Endothelial cell of umbilical vein (primary cell): ENCODE results near the gene WDR37. TPM values are rescaled to one million over a fixed set of nuclear protein-coding genes. Genes with fewer than 3 reads are reported as not detected.

ENCODE experiments used
- BruUV-seq: library from RNA; stranded (reverse); fragments of 400-500 nt; replicated peaks from 2 replicates; lab custom pipeline; 2021; lab: Mats Ljungman, UMichigan
- CTCF ChIA-PET: fragments of 300-600, 350-600 bp; sonication (Branson Sonifier 250); formaldehyde crosslinking; loops from one replicate; lab custom pipeline; 2021; ENCODE audit warnings: antibody characterized with exemption, inconsistent platforms; lab: Charles Lee
- POLR2A ChIA-PET: fragments of 300-600, 350-600 bp; sonication (Branson Sonifier 250); formaldehyde crosslinking; loops from one replicate; lab custom pipeline; 2021; ENCODE audit warnings: antibody characterized with exemption, inconsistent platforms; lab: Charles Lee
- DNase-seq: peaks from one replicate; pipeline ENCODE4 v3.0.0-alpha.2; 2011; ENCODE audit warnings: low read depth, low spot score
- FAIRE-seq: peaks from 2 replicates; lab custom pipeline; 2011; peaks lifted over from hg19 to GRCh38; lab: Jason Lieb, UNC
- H2AFZ ChIP-seq: 2 replicates; pipeline ENCODE4 v1.6.0; 2012; ENCODE audit warnings: low read depth, low read length, control low read depth, inconsistent platforms
- H3K27ac ChIP-seq: 2 replicates; pipeline ENCODE4 v1.5.1; 2011; ENCODE audit warnings: low read depth, mild to moderate bottlenecking, control low read depth, low read length, moderate library complexity; ENCODE audit not compliant: insufficient read depth
- H3K27me3 ChIP-seq, 2 experiments: 2 replicates each; pipeline versions ENCODE4 v1.6.0 to v1.6.1; 2011; ENCODE audit warnings: low read length in 2 of 2, mixed read lengths in 1 of 2; ENCODE audit not compliant: control insufficient read depth in 2 of 2, insufficient read depth in 2 of 2
- H3K36me3 ChIP-seq, 2 experiments: 2 replicates in 1 of 2; 3 replicates in 1 of 2; pipeline ENCODE4 v1.5.1; 2011; ENCODE audit warnings: low read length in 2 of 2, mild to moderate bottlenecking in 1 of 2, moderate library complexity in 1 of 2; ENCODE audit not compliant: control insufficient read depth in 2 of 2, insufficient read depth in 2 of 2; ENCODE audit errors: extremely low read depth in 1 of 2
- H3K4me1 ChIP-seq: 3 replicates; pipeline ENCODE4 v1.5.1; 2011; ENCODE audit warnings: mild to moderate bottlenecking, low read length; ENCODE audit not compliant: control insufficient read depth, insufficient read depth; ENCODE audit errors: extremely low read depth
- H3K4me2 ChIP-seq: 2 replicates; pipeline ENCODE4 v1.6.1; 2011; ENCODE audit warnings: low read length, control low read depth, mixed read lengths; ENCODE audit not compliant: insufficient read depth
- H3K4me3 ChIP-seq, 3 experiments: fragments of 200-600 bp in 1 of 3; sonication (generic), shearing (Covaris generic) in 1 of 3; replicated peaks in 1 of 3; 2 replicates each; pipeline ENCODE4 v1.5.1; 2011 to 2016; ENCODE audit warnings: control low read depth in 3 of 3, low read length in 3 of 3, mild to moderate bottlenecking in 2 of 3, inconsistent platforms in 1 of 3, low read depth in 1 of 3, moderate library complexity in 1 of 3; ENCODE audit not compliant: insufficient read depth in 1 of 3
- H3K79me2 ChIP-seq: 2 replicates; pipeline ENCODE4 v1.6.0; 2012; ENCODE audit warnings: low read length, inconsistent platforms; ENCODE audit not compliant: control insufficient read depth, insufficient read depth
- H3K9ac ChIP-seq: replicated peaks from 2 replicates; pipeline ENCODE3; 2011; ENCODE audit warnings: low read length, control low read depth; ENCODE audit not compliant: insufficient read depth; ENCODE audit errors: extremely low read depth
- H3K9me1 ChIP-seq: replicated peaks from 3 replicates; pipeline ENCODE4 v1.6.0; 2011; ENCODE audit warnings: mild to moderate bottlenecking, low read length; ENCODE audit not compliant: control insufficient read depth, insufficient read depth; ENCODE audit errors: extremely low read depth
- H3K9me3 ChIP-seq: replicated peaks from 2 replicates; pipeline ENCODE4 v1.5.1; 2012; ENCODE audit warnings: low read length, inconsistent platforms; ENCODE audit not compliant: control insufficient read depth, insufficient read depth
- H4K20me1 ChIP-seq: replicated peaks from 2 replicates; pipeline ENCODE3; 2011; ENCODE audit warnings: mild to moderate bottlenecking, low read length; ENCODE audit not compliant: control insufficient read depth, insufficient read depth; ENCODE audit errors: extremely low read depth
- CTCF ChIP-seq, 2 donors: IDR thresholded peaks; 1 replicate in 1 of 2; 2 replicates in 1 of 2; pipeline ENCODE4 v1.5.1; 2011; ENCODE audit warnings: low read length in 2 of 2, mild to moderate bottlenecking in 2 of 2, moderate library complexity in 2 of 2, control low read depth in 1 of 2, inconsistent platforms in 1 of 2, low read depth in 1 of 2; ENCODE audit not compliant: insufficient read depth in 1 of 2; ENCODE audit errors: extremely low read depth in 1 of 2
- EZH2 ChIP-seq: IDR thresholded peaks from 2 replicates; pipeline ENCODE4 v1.6.1; 2012; ENCODE audit warnings: borderline replicate concordance, low read depth, mild to moderate bottlenecking, moderate library complexity, low read length, inconsistent platforms; ENCODE audit not compliant: severe bottlenecking
- FOS ChIP-seq: IDR thresholded peaks from 2 replicates; pipeline ENCODE4 v1.6.1; 2011; ENCODE audit warnings: mild to moderate bottlenecking, low read length, moderate library complexity, borderline replicate concordance; ENCODE audit not compliant: insufficient read depth
- GATA2 ChIP-seq: IDR thresholded peaks from 2 replicates; pipeline ENCODE4 v1.7.0; 2011; ENCODE audit warnings: low read depth, mild to moderate bottlenecking, moderate library complexity, mixed read lengths, low read length; ENCODE audit not compliant: insufficient read length, insufficient read depth
- JUN ChIP-seq: IDR thresholded peaks from 2 replicates; pipeline ENCODE4 v1.6.1; 2011; ENCODE audit warnings: borderline replicate concordance, low read depth; ENCODE audit not compliant: insufficient read length, insufficient read depth
- MYC ChIP-seq: IDR thresholded peaks from one replicate; pipeline ENCODE4 v1.6.1; 2011; ENCODE audit warnings: mild to moderate bottlenecking, low read depth, low read length
- POLR2A ChIP-seq: IDR thresholded peaks from 2 replicates; pipeline ENCODE4 v1.6.1; 2012; ENCODE audit warnings: low read depth, mild to moderate bottlenecking, control low read depth, low read length
- POLR2AphosphoS5 ChIP-seq: IDR thresholded peaks from 2 replicates; pipeline ENCODE4 v1.6.1; 2012; ENCODE audit warnings: low read depth, mild to moderate bottlenecking, control low read depth, low read length, moderate library complexity; ENCODE audit not compliant: insufficient read depth
- dilution Hi-C: fragments of 300-500 bp; cut with MboI; formaldehyde crosslinking; loops from one replicate; pipeline ENCODE4 v1.15.0; 2019; ENCODE audit warnings: low sequenced_read_pairs; ENCODE audit not compliant: extremely low pct_ligation_motif_present
- intact Hi-C: fragments of 100-400 bp; cut with micrococcal nuclease; formaldehyde crosslinking; loops from one replicate; pipeline ENCODE4 v1.10.0; 2022
- polyA plus RNA-seq, 4 experiments: library from polyadenylated mRNA; depleted of rRNA in 3 of 4; stranded (reverse) in 3 of 4; unstranded in 1 of 4; fragments of >200 nt; gene quantifications; 2 replicates each; pipeline versions ENCODE4 v1.2.1 to v1.2.3, GENCODE V29; 2011 to 2012; ENCODE audit warnings: missing spikeins in 1 of 4
- total RNA-seq: library from RNA; stranded (reverse); gene quantifications from 2 replicates; pipeline ENCODE4 v1.2.3, GENCODE V29; 2021
- TF ChIP-seq, protein P1 (sequence below): IDR thresholded peaks from 2 replicates; pipeline ENCODE4 v1.6.1; 2011; ENCODE audit not compliant: insufficient read depth, insufficient read length

The WDR37 gene
- total and polyA plus RNA-seq, 2 donors (not counting 3 experiments of a cell fraction or from before 2014, with no cell fraction given): 21.7 to 25.5 TPM

GRCh38 chr10:1115607-1115955 is 59.4 kb downstream of the WDR37 start:
- no TSS peak for BruUV-seq
- FAIRE-seq: no peak
- H3K4me2 ChIP-seq: no peak overlapping the region
- no peaks in the 10 kb centered on the region for H3K9me1 ChIP-seq
- ChIA-PET POLR2A (no interaction called here), CTCF (no interaction called here)
- peaks cover 6% of the 10 kb centered on the region for H3K79me2 ChIP-seq
- peaks cover 2 to 34% of the 10 kb centered on the region in 2 experiments for H3K36me3 ChIP-seq
- TF ChIP-seq POLR2A (no peak), POLR2AphosphoS5 (no peak), EZH2 (no peak), MYC (no peak), GATA2 (no peak), FOS (no peak), CTCF (IDR thresholded peaks at IDR 0.05; ENCODE audit: extremely low read depth in 1 of 2, insufficient read depth in 1 of 2, low read depth in 1 of 2, low read length in 2 of 2) (no peak), JUN (no peak)
- TF ChIP-seq, protein P1, sequence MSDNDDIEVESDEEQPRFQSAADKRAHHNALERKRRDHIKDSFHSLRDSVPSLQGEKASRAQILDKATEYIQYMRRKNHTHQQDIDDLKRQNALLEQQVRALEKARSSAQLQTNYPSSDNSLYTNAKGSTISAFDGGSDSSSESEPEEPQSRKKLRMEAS: no peak
- no peak overlapping the region for H3K9ac ChIP-seq
- H3K27ac ChIP-seq: no peak overlapping the region
- H3K27me3 ChIP-seq: no peaks in the 10 kb centered on the region
- no peaks in the 10 kb centered on the region for H4K20me1 ChIP-seq
- no peaks in the 10 kb centered on the region for H3K9me3 ChIP-seq
- intact Hi-C loops (no loop called here), dilution Hi-C loops (no loop called here)
- peaks cover 2% of the 10 kb centered on the region for H3K4me1 ChIP-seq
- H2AFZ ChIP-seq: no peak overlapping the region
- no peak for DNase-seq
- H3K4me3 ChIP-seq: no peak overlapping the region
